OCI-LY1 (cell line): Measurements from ENCODE around the gene DCAF4.

Experiments used
- EZH2 ChIP-seq: fragments of 200-600 bp; sonication (generic), shearing (Covaris generic); IDR thresholded peaks from 2 replicates; pipeline ENCODE4 v1.8.0; 2017; ENCODE audit warnings: borderline replicate concordance, mixed run types, mild to moderate bottlenecking, antibody characterized with exemption, low read length, moderate library complexity, mixed read lengths
- TF ChIP-seq, protein P1 (sequence below): fragments of 200-600 bp; sonication (generic), shearing (Covaris generic); IDR thresholded peaks from 2 replicates; pipeline ENCODE4 v1.5.1; 2017; ENCODE audit warnings: mild to moderate bottlenecking, antibody characterized with exemption, low read length, moderate library complexity, mixed read lengths

- TF ChIP-seq, protein P1, sequence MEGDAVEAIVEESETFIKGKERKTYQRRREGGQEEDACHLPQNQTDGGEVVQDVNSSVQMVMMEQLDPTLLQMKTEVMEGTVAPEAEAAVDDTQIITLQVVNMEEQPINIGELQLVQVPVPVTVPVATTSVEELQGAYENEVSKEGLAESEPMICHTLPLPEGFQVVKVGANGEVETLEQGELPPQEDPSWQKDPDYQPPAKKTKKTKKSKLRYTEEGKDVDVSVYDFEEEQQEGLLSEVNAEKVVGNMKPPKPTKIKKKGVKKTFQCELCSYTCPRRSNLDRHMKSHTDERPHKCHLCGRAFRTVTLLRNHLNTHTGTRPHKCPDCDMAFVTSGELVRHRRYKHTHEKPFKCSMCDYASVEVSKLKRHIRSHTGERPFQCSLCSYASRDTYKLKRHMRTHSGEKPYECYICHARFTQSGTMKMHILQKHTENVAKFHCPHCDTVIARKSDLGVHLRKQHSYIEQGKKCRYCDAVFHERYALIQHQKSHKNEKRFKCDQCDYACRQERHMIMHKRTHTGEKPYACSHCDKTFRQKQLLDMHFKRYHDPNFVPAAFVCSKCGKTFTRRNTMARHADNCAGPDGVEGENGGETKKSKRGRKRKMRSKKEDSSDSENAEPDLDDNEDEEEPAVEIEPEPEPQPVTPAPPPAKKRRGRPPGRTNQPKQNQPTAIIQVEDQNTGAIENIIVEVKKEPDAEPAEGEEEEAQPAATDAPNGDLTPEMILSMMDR: no peak
- TF ChIP-seq EZH2: no peak
Observed at GRCh38 chr14:72903716-72904115, 22.5 kb upstream of the DCAF4 start.
